NCI-H1105 (cell line): ENCODE data around the gene ZNF487.
"Not testable (repeated sequence)": the region's sequence is repeated elsewhere in the genome, so short reads cannot be mapped to it uniquely, and the experiment has no call there.

Source experiments
- DNase-seq: peaks from one replicate; lab custom pipeline; 2025; lab: John Stamatoyannopoulos, UW

ZNF487 gene

GRCh38 chr10:43404704-43405084 is 32.2 kb upstream of the ZNF487 start:
- no peak for DNase-seq

DNA sequence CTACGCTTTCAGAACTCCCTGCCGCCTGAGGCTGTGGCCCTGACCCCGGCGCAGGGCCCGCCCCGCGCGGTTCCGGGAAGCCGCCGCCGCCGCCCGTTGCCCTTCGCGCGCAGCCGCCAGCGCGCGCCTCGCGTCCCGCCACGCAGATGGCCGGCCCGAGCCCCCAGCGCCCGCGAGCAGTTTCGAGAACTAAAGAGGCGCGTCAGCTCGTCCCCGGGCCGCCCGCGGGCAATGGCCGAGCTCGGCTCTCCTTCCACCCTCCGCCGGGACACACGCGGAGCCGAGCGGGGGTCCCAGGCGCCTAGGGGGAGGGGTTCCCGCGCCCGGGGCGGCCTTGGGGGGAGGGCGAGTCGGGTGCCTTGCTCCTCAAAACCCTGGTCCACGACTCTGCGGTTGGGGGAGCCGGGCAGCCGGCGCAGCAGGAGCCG is 29.7 kb upstream of the ZNF487 start:
- DNase-seq, result peak; percentile 27

DNA sequence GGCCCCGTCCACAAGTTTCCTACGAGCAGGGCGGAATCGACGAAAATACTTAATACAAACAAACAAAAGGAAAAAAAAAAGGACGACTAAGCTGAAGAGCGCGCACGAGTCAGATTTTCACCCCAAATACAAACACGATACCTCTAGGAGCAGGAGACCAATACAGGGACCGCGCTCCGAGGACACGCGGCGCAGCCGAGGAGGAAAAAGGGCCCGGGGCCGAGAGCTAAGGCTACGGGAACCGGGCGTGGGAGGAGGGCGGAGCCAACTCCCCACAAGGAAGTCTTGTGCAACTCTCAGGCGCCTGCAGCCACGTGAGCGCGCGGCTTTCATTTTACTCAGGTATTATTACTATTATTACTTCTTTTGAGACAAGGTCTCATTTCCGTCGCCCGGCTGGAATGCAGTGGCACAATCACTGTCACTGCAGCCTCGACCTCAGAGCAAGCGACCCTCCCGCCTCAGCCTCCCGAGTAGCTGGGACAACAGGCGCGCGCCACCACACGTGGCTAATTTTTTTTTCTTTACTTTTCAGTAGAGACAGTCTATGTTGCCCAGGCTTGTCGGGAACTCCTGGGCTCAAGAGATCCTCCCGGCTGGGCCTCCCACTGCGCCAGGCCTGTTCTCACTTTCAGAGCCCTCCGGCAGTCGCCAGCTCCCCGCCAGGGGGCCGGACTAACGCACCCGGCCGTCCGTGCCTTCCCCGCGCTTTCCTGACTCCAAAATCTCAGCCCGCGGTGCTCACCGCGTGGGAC is 29.2 kb upstream of the ZNF487 start:
- peak; percentile 51 for DNase-seq

DNA sequence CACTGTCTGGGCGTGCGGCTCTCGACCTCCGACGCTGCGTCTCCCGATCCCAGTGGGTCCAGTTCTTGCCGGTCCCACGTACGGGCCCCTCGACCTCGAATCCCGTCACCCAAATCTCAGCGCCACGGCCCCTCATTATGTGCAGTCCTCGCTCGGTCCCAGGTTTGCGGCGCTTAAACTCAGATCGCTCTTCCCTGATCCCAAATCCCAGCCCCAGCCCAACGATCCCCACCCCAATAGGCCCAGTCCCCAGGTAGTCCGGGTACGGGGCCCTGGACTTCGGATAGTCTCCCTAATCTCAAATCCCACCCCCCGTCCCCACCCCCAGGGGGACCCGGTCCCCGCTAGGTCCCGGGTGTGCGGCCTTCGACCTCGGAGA is 28.6 kb upstream of the ZNF487 start:
- no peak for DNase-seq

DNA sequence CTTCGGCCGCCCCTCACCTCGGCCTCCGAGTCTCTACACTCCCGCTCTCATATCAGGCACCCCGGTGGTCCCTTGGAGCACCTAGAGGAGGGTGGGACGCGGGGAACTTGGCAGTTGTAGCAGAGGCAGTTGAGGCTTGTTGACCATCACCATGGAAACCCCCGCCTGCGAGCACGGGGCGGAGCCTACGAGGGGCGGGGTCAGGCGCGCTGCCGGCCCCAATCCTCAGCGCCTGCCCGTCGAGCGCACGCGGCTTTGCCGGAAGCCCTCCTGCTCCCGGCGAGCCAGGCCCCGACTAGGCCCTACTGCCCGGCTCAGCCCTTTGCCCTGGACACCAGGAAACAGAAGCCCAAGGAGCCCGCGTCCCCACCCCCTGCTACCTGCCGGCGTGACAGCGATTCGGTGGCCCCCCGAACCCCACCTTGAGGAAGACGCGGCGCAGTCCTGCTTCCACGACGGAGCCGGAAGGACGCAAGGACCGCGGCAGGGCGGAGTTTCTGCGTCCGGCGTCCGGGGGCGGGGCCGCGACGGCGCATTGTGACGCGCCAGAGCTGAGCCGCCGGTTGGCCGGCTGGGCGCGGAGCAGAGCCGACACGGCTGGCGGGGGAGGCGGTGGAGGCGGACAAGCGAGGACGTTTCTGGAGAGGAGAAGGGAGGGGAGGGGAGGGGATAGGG is 28.1 kb upstream of the ZNF487 start, which contains the start of gene HNRNPF:
HNRNPF (minus strand) TSS at position 477 of the 675 bp plus-strand sequence. CDS start 21,302 bp downstream, outside the sequence.
- peak; percentile 84 for DNase-seq

DNA sequence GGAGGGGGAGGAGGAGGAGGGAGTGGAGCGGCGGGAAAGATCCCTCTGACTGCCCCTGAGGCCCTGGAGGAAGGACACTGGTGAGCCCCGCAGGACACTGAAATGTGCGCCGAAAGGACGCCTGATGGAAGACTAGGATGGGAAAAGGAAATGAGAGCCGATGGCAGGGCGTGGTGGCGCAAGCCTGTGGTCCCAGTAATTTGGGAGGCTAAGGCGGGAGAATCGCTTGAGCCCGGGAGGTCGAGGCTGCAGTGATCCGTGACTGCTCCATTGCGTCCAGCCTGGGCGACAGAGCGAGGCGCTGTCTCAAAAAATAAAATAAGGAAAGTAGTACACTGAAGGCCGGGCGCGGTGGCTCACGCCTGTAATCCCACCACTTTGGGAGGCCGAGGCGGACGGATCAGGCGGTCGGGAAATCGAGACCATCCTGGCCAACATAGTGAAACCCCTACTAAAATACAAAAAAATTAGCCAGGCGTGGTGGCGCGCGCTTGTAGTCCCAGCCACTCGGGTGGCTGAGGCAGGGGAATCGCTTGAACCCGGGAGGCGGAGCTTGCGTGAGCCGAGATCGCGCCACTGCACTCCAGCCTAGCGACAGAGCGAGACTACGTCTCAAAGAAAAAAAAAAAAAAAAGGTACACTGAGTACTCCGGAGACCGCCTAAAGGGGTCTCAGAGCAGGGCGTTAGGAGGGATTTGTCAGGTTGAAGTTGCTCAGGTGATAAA is 27.4 kb upstream of the ZNF487 start:
- no peak for DNase-seq

DNA sequence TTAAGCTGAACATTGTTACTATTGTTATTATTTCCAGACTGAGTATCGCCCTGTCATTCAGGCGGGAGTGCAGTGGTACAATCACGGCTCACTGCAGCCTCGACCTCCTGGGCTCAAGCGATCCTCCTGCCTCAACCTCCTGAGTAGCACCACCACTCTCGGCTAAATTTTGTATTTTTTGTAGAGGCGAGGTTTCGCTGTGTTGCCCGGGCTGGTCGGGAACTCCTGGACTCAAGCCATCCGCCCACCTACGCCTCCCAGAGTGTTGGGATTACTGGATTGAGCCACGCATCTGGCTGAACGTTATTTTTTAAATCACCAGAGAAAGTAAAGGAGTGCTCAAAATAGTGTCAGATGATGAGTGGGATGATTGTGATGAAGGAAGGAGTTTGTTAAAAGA is 26.6 kb upstream of the ZNF487 start:
- DNase-seq, result no peak

DNA sequence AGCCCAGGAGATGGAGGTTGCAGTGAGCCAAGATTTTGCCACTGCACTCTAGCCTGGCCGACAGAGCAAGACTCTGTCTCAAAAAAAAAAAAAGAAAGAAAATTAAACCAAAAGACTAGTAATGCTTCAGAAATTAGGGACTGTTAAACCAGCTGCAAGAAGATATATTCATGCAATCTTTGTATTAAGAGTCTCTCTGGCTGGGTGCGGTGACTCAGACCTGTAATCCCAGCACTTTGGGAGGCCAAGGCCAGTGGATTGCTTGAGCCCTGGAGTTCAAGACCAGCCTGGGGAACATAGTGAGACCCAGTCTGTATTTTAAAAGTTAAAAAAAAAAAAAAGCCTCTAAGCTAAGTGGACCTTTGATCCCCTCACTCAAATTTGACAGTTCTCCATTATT is 25.4 kb upstream of the ZNF487 start:
- no peak for DNase-seq

DNA sequence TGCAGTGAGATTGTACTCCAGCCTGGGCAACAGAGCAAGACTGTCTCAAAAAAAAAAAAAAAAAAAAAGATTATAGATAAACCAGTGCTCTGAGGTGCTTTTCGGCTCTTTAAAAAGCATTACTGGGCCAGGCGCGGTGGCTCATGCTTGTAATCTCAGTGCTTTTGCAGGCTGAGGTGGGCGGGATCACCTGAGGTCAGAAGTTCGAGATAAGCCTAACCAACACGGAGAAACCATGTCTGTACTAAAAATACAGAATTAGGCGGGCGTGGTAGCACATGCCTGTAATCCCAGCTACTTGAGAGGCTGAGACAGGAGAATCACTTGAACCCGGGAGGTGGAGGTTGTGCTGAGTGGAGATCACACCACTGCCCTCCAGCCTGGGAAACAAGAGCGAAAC is 21.4 kb upstream of the ZNF487 start:
- DNase-seq, result no peak

DNA sequence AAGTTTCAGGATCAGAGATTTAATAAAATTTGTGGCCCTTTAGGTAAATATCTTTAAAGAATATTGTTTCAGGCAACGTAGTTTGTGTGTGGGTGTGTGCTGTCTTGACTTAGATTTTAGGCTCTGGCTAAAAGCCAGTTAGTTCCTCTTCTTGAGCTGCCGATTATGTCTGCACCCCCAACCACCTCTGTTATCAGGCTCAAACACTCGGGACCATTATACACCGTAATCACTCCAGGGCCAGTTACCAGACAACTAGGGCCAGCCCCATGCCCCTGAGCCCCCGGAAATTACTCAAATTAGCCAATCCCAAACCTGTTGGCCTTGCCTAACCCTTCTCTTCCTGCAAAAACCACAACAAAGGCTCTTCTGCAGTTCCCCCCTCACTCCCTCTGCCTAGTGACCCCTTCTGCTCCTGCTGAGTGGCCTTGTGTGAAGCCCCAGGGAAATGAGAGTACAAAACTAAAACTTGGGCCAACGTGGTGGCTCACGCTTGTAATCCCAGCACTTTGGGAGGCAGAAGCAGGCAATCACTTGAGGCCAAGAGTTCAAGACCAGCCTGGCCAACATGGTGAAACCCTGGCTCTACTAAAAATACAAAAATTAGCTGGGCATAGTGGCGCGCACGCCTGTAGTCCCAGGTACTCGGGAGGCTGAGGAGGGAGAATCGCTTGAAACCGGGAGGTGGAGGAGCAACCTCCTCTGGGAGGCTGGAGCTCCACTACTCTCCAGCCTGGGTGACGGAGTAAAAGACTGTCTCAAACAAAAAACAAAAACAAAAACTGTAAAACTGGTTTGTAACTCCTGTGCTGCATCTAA is 18.8 kb upstream of the ZNF487 start:
- no peak for DNase-seq

GRCh38 chr10:43419997-43420368 is 16.9 kb upstream of the ZNF487 start:
- no peak for DNase-seq

DNA sequence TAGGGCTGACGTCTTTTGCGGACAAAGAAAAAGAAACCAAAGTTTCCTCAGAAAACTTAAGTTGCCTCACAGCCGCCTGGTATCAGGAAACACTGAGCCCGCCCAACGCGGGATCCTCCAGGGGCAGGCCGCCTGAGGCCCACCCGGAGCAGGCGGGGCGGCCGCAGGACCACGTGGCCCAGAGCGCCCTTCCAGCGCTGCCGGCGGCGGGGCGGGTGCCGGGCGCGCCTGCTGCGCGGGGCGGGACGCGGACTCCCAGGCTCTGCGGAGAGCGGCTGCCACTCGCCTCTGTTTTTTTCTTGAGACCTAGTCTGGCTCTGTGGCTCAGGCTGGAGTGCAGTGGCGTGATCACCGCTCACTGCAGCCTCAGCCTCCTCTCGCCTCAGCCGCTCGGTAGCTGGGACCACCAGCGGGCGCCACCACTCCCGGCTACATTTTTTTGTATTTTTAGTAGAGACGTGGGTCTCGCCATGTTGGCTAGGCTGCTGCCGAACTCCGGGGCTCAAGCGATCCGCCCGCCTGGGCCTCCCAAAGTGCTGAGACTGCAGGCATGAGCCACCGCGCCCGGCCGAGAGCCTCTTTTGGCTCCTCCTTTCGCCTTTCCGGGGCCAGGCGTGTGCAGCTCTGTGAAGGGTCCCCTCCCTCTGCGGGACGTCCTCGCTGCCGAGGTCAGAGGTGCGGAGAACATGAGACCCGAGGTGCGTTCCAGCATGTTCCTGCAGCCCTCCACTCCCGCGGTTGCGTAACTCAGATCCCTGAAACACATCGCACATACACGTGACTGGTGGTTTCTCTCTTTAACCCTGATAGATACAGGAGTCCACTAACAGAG is 16.3 kb upstream of the ZNF487 start:
- peak; percentile 26 for DNase-seq

DNA sequence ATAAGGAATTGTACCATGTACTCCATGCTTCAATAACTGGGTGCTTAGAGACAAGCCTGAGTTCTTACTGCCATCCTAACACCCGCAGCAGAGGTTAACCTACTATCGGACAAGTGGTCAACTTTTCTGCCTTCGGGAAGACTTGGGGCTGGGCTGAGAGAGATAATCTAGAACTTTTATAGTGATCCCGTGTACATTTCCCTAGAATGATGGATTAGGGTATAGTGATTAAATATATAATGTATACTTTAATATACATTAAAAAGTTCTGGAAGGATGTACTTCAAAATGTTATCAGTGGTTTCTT is 15.8 kb upstream of the ZNF487 start:
- no peak for DNase-seq

GRCh38 chr10:43421519-43421918 is 15.4 kb upstream of the ZNF487 start:
- no peak for DNase-seq

GRCh38 chr10:43421944-43422343 is 15.0 kb upstream of the ZNF487 start:
- not testable (repeated sequence) for DNase-seq

GRCh38 chr10:43424416-43424815 is 12.5 kb upstream of the ZNF487 start:
- no peak for DNase-seq

DNA sequence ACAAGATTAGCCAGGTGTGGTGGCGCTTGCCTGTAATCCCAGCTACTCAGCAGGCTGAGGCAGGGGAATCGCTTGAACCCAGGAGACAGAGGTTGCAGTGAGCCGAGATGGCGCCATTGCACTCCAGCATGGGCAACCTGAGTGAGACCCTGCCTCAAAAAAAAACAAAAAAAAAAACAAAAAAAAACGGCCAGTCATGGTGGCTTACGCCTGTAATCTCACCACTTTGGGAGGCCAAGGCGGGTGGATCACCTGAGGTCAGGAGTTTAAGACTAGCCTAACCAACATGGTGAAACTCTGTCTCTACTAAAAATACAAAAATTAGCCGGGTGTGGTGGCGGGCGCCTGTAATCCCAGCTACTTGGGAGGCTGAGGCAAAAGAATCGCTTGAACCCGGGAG is 10.4 kb upstream of the ZNF487 start:
- DNase-seq, result not testable (repeated sequence)

GRCh38 chr10:43427166-43427825 is 9.6 kb upstream of the ZNF487 start:
- no peak for DNase-seq

- no peak for DNase-seq
Observed at GRCh38 chr10:43430926-43431663, 5.8 kb upstream of the ZNF487 start.
